NOMO-1 treated with DMSO at 0.1 percent for 48 hours (cell line): ENCODE results near the gene EEFSEC.

Source experiments
- DNase-seq: peaks from one replicate; lab custom pipeline; 2025; ENCODE audit not compliant: unreplicated experiment; lab: John Stamatoyannopoulos, UW

Gene EEFSEC

GRCh38 chr3:128457937-128458336 lies 304.7 kb downstream of the EEFSEC start:
- no peak for DNase-seq
